HL-60 (cell line): ENCODE measurements around the gene TRMU.

Experiments used
- GABPA ChIP-seq: IDR thresholded peaks from 2 replicates; pipeline ENCODE4 v1.6.1; 2012; ENCODE audit warnings: low read depth
- POLR2AphosphoS5 ChIP-seq: IDR thresholded peaks from 2 replicates; pipeline ENCODE4 v1.6.1; 2012; ENCODE audit warnings: low read depth
- SPI1 ChIP-seq: IDR thresholded peaks from 2 replicates; pipeline ENCODE4 v1.6.1; 2012; ENCODE audit warnings: low read depth, mild to moderate bottlenecking, borderline replicate concordance
- TF ChIP-seq, protein P1 (sequence below): IDR thresholded peaks from 2 replicates; pipeline ENCODE4 v1.6.1; 2012; ENCODE audit warnings: low read depth; ENCODE audit not compliant: insufficient replicate concordance
- TF ChIP-seq, protein P2 (sequence below): IDR thresholded peaks from one replicate; pipeline ENCODE4 v1.5.1; 2011; ENCODE audit warnings: low read length, control low read depth, inconsistent platforms; ENCODE audit not compliant: insufficient read depth

GRCh38 chr22:46346680-46347405 lies 11.3 kb downstream of the TRMU start:
- TF ChIP-seq GABPA, result no peak
- TF ChIP-seq, protein P1, sequence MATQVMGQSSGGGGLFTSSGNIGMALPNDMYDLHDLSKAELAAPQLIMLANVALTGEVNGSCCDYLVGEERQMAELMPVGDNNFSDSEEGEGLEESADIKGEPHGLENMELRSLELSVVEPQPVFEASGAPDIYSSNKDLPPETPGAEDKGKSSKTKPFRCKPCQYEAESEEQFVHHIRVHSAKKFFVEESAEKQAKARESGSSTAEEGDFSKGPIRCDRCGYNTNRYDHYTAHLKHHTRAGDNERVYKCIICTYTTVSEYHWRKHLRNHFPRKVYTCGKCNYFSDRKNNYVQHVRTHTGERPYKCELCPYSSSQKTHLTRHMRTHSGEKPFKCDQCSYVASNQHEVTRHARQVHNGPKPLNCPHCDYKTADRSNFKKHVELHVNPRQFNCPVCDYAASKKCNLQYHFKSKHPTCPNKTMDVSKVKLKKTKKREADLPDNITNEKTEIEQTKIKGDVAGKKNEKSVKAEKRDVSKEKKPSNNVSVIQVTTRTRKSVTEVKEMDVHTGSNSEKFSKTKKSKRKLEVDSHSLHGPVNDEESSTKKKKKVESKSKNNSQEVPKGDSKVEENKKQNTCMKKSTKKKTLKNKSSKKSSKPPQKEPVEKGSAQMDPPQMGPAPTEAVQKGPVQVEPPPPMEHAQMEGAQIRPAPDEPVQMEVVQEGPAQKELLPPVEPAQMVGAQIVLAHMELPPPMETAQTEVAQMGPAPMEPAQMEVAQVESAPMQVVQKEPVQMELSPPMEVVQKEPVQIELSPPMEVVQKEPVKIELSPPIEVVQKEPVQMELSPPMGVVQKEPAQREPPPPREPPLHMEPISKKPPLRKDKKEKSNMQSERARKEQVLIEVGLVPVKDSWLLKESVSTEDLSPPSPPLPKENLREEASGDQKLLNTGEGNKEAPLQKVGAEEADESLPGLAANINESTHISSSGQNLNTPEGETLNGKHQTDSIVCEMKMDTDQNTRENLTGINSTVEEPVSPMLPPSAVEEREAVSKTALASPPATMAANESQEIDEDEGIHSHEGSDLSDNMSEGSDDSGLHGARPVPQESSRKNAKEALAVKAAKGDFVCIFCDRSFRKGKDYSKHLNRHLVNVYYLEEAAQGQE, result no peak
- TF ChIP-seq, protein P2, sequence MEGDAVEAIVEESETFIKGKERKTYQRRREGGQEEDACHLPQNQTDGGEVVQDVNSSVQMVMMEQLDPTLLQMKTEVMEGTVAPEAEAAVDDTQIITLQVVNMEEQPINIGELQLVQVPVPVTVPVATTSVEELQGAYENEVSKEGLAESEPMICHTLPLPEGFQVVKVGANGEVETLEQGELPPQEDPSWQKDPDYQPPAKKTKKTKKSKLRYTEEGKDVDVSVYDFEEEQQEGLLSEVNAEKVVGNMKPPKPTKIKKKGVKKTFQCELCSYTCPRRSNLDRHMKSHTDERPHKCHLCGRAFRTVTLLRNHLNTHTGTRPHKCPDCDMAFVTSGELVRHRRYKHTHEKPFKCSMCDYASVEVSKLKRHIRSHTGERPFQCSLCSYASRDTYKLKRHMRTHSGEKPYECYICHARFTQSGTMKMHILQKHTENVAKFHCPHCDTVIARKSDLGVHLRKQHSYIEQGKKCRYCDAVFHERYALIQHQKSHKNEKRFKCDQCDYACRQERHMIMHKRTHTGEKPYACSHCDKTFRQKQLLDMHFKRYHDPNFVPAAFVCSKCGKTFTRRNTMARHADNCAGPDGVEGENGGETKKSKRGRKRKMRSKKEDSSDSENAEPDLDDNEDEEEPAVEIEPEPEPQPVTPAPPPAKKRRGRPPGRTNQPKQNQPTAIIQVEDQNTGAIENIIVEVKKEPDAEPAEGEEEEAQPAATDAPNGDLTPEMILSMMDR, result no peak
- no peak for TF ChIP-seq POLR2AphosphoS5
- no peak for TF ChIP-seq SPI1
